Calu3 (cell line): ENCODE results near the gene BBLN. TPM values are rescaled to one million over a fixed set of nuclear protein-coding genes. Genes with fewer than 3 reads are reported as not detected.

ENCODE experiments used
- BruUV-seq: library from RNA; stranded (reverse); fragments of 400-500 nt; replicated peaks from 2 replicates; lab custom pipeline; 2021; lab: Mats Ljungman, UMichigan
- CTCF ChIA-PET: fragments of 300-600 bp; sonication (Branson Sonifier 250); formaldehyde crosslinking; loops from one replicate; lab custom pipeline; 2022; ENCODE audit warnings: antibody characterized with exemption; lab: Charles Lee
- DNase-seq: peaks from one replicate; pipeline ENCODE4 v3.0.0; 2022
- H3K27ac Mint-ChIP-seq: one replicate; pipeline ENCODE4 v1.8.0; 2022; ENCODE audit warnings: mixed read lengths; ENCODE audit not compliant: unreplicated experiment
- H3K27me3 Mint-ChIP-seq: one replicate; pipeline ENCODE4 v1.8.0; 2022; ENCODE audit warnings: mixed read lengths; ENCODE audit not compliant: unreplicated experiment
- H3K36me3 Mint-ChIP-seq: one replicate; pipeline ENCODE4 v1.8.0; 2022; ENCODE audit warnings: mild to moderate bottlenecking, moderate library complexity, mixed read lengths; ENCODE audit not compliant: insufficient read depth, unreplicated experiment
- H3K4me1 Mint-ChIP-seq: one replicate; pipeline ENCODE4 v1.8.0; 2022; ENCODE audit warnings: mild to moderate bottlenecking, low read depth, mixed read lengths; ENCODE audit not compliant: unreplicated experiment
- H3K4me3 Mint-ChIP-seq: one replicate; pipeline ENCODE4 v1.8.0; 2022; ENCODE audit warnings: mild to moderate bottlenecking, low read depth, moderate library complexity, mixed read lengths; ENCODE audit not compliant: unreplicated experiment
- H3K9me3 Mint-ChIP-seq: one replicate; pipeline ENCODE4 v1.8.0; 2022; ENCODE audit warnings: low read depth, mixed read lengths; ENCODE audit not compliant: unreplicated experiment
- CTCF ChIP-seq: fragments of 200-600 bp; IDR thresholded peaks from one replicate; pipeline ENCODE4 v1.8.0; 2022; ENCODE audit warnings: antibody characterized with exemption; ENCODE audit not compliant: unreplicated experiment
- intact Hi-C: fragments of 100-400 bp; cut with micrococcal nuclease; formaldehyde crosslinking; loops from one replicate; pipeline ENCODE4 v1.10.0; 2022; ENCODE audit not compliant: unreplicated experiment
- total RNA-seq: library from RNA; stranded (reverse); gene quantifications from 2 replicates; pipeline ENCODE4 v1.2.3, GENCODE V29; 2022

The BBLN gene
- total RNA-seq, 1 experiment from 2014 or later, result 82.3 TPM

- intact Hi-C loops, result no loop called here
- peaks cover 64% of the 10 kb centered on the region for H3K36me3 Mint-ChIP-seq
- CTCF ChIA-PET, result interaction anchor here (0.8 to 1.5 kb wide), 2 partner anchors 8 to 64 kb away, joined by 3 to 4 read pairs; no protein-coding TSS in a partner anchor
- no peaks in the 10 kb centered on the region for H3K9me3 Mint-ChIP-seq
- DNase-seq, result peak; percentile 82
- no TSS peak for BruUV-seq
- no peak for TF ChIP-seq CTCF
- H3K4me3 Mint-ChIP-seq, result peak overlapping the region; percentile 34
- peaks cover 16% of the 10 kb centered on the region for H3K4me1 Mint-ChIP-seq
- no peaks in the 10 kb centered on the region for H3K27me3 Mint-ChIP-seq
- peak overlapping the region; percentile 75 for H3K27ac Mint-ChIP-seq
These were observed 44.6 kb upstream of the BBLN start for GRCh38 chr9:128115187-128116103.

- CTCF ChIA-PET, result interaction anchor here (0.8 to 1.5 kb wide), 2 partner anchors 9 to 65 kb away, joined by 3 to 4 read pairs; no protein-coding TSS in a partner anchor
- no peaks in the 10 kb centered on the region for H3K27me3 Mint-ChIP-seq
- H3K36me3 Mint-ChIP-seq, result peaks cover 63% of the 10 kb centered on the region
- TF ChIP-seq CTCF, result no peak
- intact Hi-C loops, result no loop called here
- DNase-seq, result no peak
- no peak overlapping the region for H3K4me3 Mint-ChIP-seq
- no peaks in the 10 kb centered on the region for H3K9me3 Mint-ChIP-seq
- H3K27ac Mint-ChIP-seq, result peak overlapping the region; percentile 75
- peaks cover 16% of the 10 kb centered on the region for H3K4me1 Mint-ChIP-seq
- BruUV-seq, result no TSS peak
These were observed 43.7 kb upstream of the BBLN start for GRCh38 chr9:128116104-128117083.

GRCh38 chr9:128117613-128118471, 42.2 kb upstream of the BBLN start:
- H3K4me3 Mint-ChIP-seq, result peak overlapping the region; percentile 3
- H3K27ac Mint-ChIP-seq, result peak overlapping the region; percentile 74
- TF ChIP-seq CTCF, result peak; percentile 97
- CTCF ChIA-PET, result interaction anchor here (0.6 to 1.1 kb wide), 8 partner anchors 20 to 198 kb away, joined by 3 to 5 read pairs (median 4); no protein-coding TSS in a partner anchor
- peaks cover 67% of the 10 kb centered on the region for H3K36me3 Mint-ChIP-seq
- peaks cover 16% of the 10 kb centered on the region for H3K4me1 Mint-ChIP-seq
- DNase-seq, result peak; percentile 91
- BruUV-seq, result no TSS peak
- intact Hi-C loops, result no loop called here
- no peaks in the 10 kb centered on the region for H3K27me3 Mint-ChIP-seq
- H3K9me3 Mint-ChIP-seq, result no peaks in the 10 kb centered on the region
